K562 (cell line): ENCODE results near the gene STK11. TPM values are rescaled to one million over a fixed set of nuclear protein-coding genes. Genes with fewer than 3 reads are reported as not detected.

Experiments
- BCL6 ChIP-seq: fragments of 250-450 bp; sonication (Bioruptor Pico); IDR thresholded peaks from 2 replicates; pipeline ENCODE4 v1.4.0; 2020
- CBX1 ChIP-seq: sonication (generic); IDR thresholded peaks from 2 replicates; pipeline ENCODE4 v1.6.1; 2016; ENCODE audit warnings: antibody characterized with exemption, low read depth, mild to moderate bottlenecking
- CCAR2 ChIP-seq: fragments of 200-400 bp; formaldehyde crosslinking; IDR thresholded peaks from 2 replicates; pipeline ENCODE4 v1.6.1; 2017; ENCODE audit warnings: mild to moderate bottlenecking, low read depth, low read length
- HNRNPL ChIP-seq: fragments of 200-400 bp; formaldehyde crosslinking; IDR thresholded peaks from 2 replicates; pipeline ENCODE4 v1.6.1; 2017; ENCODE audit warnings: low read depth, mild to moderate bottlenecking, low read length
- KLF16 ChIP-seq: IDR thresholded peaks from 2 replicates; pipeline ENCODE4 v1.6.1; 2016; ENCODE audit warnings: antibody characterized with exemption
- NELFE ChIP-seq: IDR thresholded peaks from 2 replicates; pipeline ENCODE4 v1.6.1; 2011; ENCODE audit warnings: mild to moderate bottlenecking; ENCODE audit not compliant: insufficient read depth, insufficient read length
- NEUROD1 ChIP-seq: fragments of 150-350 bp; IDR thresholded peaks from 2 replicates; pipeline ENCODE4 v1.6.1; 2014; ENCODE audit warnings: borderline replicate concordance, low read length, low read depth; ENCODE audit not compliant: partially characterized antibody
- PHB ChIP-seq: fragments of 250-450 bp; sonication (Bioruptor Pico); IDR thresholded peaks from 2 replicates; pipeline ENCODE4 v1.5.0; 2021
- RBM22 ChIP-seq: fragments of 200-400 bp; formaldehyde crosslinking; IDR thresholded peaks from 2 replicates; pipeline ENCODE4 v1.6.1; 2018; ENCODE audit warnings: low read length, low read depth; ENCODE audit not compliant: poor library complexity, severe bottlenecking
- RBM25 ChIP-seq: fragments of 200-400 bp; formaldehyde crosslinking; IDR thresholded peaks from 2 replicates; pipeline ENCODE4 v1.6.1; 2018; ENCODE audit warnings: low read length, low read depth, moderate library complexity; ENCODE audit not compliant: severe bottlenecking
- RREB1 ChIP-seq: fragments of 250-450 bp; sonication (Bioruptor Pico); IDR thresholded peaks from 2 replicates; pipeline ENCODE4 v1.4.0; 2020
- SAP30 ChIP-seq: fragments of 200-600 bp; sonication (generic); IDR thresholded peaks from 2 replicates; pipeline ENCODE4 v1.6.1; 2012; ENCODE audit warnings: borderline replicate concordance, low read depth, mild to moderate bottlenecking, moderate library complexity, low read length, control low read depth, inconsistent platforms; ENCODE audit not compliant: insufficient read depth, poor library complexity, severe bottlenecking
- SRSF3 ChIP-seq: fragments of 200-400 bp; formaldehyde crosslinking; IDR thresholded peaks from 2 replicates; pipeline ENCODE4 v1.6.1; 2016; ENCODE audit warnings: mild to moderate bottlenecking, low read length, moderate library complexity; ENCODE audit not compliant: insufficient read depth
- STAT5A ChIP-seq: IDR thresholded peaks from 2 replicates; pipeline ENCODE4 v1.6.1; 2012; ENCODE audit warnings: low read length, inconsistent platforms, borderline replicate concordance
- TEAD1 ChIP-seq, 2 experiments: fragments of 450-650 bp in 1 of 2; sonication (generic) in 1 of 2; formaldehyde crosslinking; IDR thresholded peaks; 2 replicates each; pipeline versions ENCODE4 v1.4.0 to v1.8.0; 2020 to 2022; ENCODE audit warnings: mild to moderate bottlenecking in 2 of 2, missing genetic modification reagents in 1 of 2
- TFAM ChIP-seq: fragments of 250-450 bp; sonication (Bioruptor Pico); conservative IDR thresholded peaks from 2 replicates; pipeline ENCODE4 v1.5.0; 2021; ENCODE audit warnings: mild to moderate bottlenecking, moderate library complexity
- polyA plus RNA-seq, 8 experiments: library from polyadenylated mRNA; depleted of rRNA in 4 of 8; stranded (reverse) in 5 of 8; unstranded in 3 of 8; fragments of >200 nt; fragmentation: Nextera tagmentation in 2 of 8; fragmentation: Illumina TruSeq in 1 of 8; extraction: Ambion mirVana in 2 of 8; extraction: Trizol in 1 of 8; gene quantifications; 2 replicates each; pipeline versions ENCODE4 v1.2.1 to v1.2.3, GENCODE V29; 2011 to 2014; ENCODE audit warnings: inconsistent platforms in 1 of 8, missing spikeins in 1 of 8
- total RNA-seq, 7 experiments: library from RNA; depleted of rRNA in 6 of 7; stranded (reverse); fragments of >200 nt in 6 of 7; fragmentation: Illumina TruSeq in 2 of 7; extraction: Trizol in 2 of 7; gene quantifications; 2 replicates each; pipeline versions ENCODE4 v1.2.1 to v1.2.3, GENCODE V29; 2011 to 2021; ENCODE audit warnings: low replicate concordance in 1 of 7
- TF ChIP-seq, protein P1 (sequence below), 2 experiments: IDR thresholded peaks; 2 replicates each; pipeline ENCODE4 v1.6.1; 2011; ENCODE audit warnings: borderline replicate concordance in 1 of 2, control low read depth in 1 of 2, low read depth in 1 of 2, low read length in 1 of 2, mild to moderate bottlenecking in 1 of 2, mixed read lengths in 1 of 2, moderate library complexity in 1 of 2; ENCODE audit not compliant: insufficient read depth in 1 of 2, insufficient read length in 1 of 2, poor library complexity in 1 of 2, severe bottlenecking in 1 of 2; ENCODE audit errors: extremely low read depth in 1 of 2
- TF ChIP-seq, protein P2 (sequence below), 2 experiments: IDR thresholded peaks in 1 of 2; conservative IDR thresholded peaks in 1 of 2; 2 replicates each; pipeline ENCODE4 v1.6.1; 2016; ENCODE audit warnings: low read depth in 2 of 2, mild to moderate bottlenecking in 1 of 2, missing compliant biosample characterization in 1 of 2, missing genetic modification characterization in 1 of 2, moderate library complexity in 1 of 2

Gene STK11
- total and polyA plus RNA-seq, 9 of the 15 experiments (the other 6 are each of a cell fraction or from before 2014, with no cell fraction given): 0.15 to 96.5 (median 31.7) TPM

DNA sequence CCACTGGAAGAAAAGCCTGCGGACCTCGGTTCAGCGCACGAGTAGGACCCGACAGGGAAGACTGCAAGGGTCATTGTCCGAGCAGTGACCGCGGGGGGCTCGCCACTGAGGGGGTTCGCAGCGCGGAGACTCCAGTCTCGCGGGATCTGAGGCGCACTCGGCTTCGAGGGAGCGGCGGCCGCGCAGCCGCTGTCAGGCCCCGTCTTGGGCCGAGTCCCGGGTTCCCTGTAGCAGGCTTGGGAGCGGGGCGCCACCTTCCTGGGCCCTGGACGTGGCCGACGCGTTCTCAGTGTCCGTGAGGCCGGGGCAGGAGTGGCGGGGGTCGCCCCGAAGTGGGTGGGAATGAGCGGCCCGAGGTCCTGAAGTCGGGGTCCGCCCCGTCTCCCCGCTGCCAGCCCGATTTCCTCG is 69.3 kb downstream of the STK11 start (continued):
- TF ChIP-seq, protein P1, sequence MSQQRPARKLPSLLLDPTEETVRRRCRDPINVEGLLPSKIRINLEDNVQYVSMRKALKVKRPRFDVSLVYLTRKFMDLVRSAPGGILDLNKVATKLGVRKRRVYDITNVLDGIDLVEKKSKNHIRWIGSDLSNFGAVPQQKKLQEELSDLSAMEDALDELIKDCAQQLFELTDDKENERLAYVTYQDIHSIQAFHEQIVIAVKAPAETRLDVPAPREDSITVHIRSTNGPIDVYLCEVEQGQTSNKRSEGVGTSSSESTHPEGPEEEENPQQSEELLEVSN (IDR thresholded peaks at IDR 0.05; ENCODE audit: borderline replicate concordance in 1 of 2, extremely low read depth in 1 of 2, insufficient read depth in 1 of 2, insufficient read length in 1 of 2, low read depth in 1 of 2, low read length in 1 of 2, poor library complexity in 1 of 2, severe bottlenecking in 1 of 2): no peak
- TF ChIP-seq CBX1 (0 out of 2 replicates have a peak, but pooled peaks have one; percentile 11), RBM22 (no peak), SAP30 (no peak), NEUROD1 (no peak), BCL6 (no peak), PHB (CRISPR knock-in tag) (peak; percentile 89; the same call in 1 of the 2 replicates), TFAM (CRISPR knock-in tag) (no peak), RBM25 (peak; percentile 76), SRSF3 (no peak), TEAD1 (CRISPR knock-in tag; IDR thresholded peaks at IDR 0.05) (no peak), NELFE (no peak), CCAR2 (no peak), RREB1 (CRISPR knock-in tag) (no peak), HNRNPL (no peak), KLF16 (no peak), STAT5A (no peak)
- TF ChIP-seq, protein P2, sequence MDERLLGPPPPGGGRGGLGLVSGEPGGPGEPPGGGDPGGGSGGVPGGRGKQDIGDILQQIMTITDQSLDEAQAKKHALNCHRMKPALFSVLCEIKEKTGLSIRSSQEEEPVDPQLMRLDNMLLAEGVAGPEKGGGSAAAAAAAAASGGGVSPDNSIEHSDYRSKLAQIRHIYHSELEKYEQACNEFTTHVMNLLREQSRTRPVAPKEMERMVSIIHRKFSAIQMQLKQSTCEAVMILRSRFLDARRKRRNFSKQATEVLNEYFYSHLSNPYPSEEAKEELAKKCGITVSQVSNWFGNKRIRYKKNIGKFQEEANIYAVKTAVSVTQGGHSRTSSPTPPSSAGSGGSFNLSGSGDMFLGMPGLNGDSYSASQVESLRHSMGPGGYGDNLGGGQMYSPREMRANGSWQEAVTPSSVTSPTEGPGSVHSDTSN (CRISPR knock-in tag; IDR thresholded peaks at IDR 0.05; ENCODE audit: low read depth): no peak
- TF ChIP-seq, protein P2 (tag; conservative IDR thresholded peaks at IDR 0.05; ENCODE audit: low read depth): no peak
